GM12878 (cell line): ENCODE measurements around the gene ABCG1. TPM values are rescaled to one million over a fixed set of nuclear protein-coding genes. Genes with fewer than 3 reads are reported as not detected.
A peak's percentile ranks its signal among the peaks of the same experiment; 100 is the strongest.

ENCODE experiments used
- ATAC-seq: fragments of 200-7000 bp; cut with Tn5 transposase; 3 replicates; pipeline ENCODE4 v1.9.1; 2020; ENCODE audit warnings: mild to moderate bottlenecking, moderate library complexity
- BruUV-seq: library from RNA; stranded (reverse); fragments of 400-500 nt; replicated peaks from 2 replicates; lab custom pipeline; 2021; lab: Mats Ljungman, UMichigan
- CTCF ChIA-PET: fragments of 300-600 bp; sonication (Branson Sonifier 250); formaldehyde crosslinking; extraction: SDS; loops from one replicate; lab custom pipeline; 2021; ENCODE audit warnings: inconsistent platforms; lab: Yijun Ruan, JAX
- POLR2A ChIA-PET: fragments of 350-600 bp; formaldehyde crosslinking; extraction: SDS; loops from one replicate; lab custom pipeline; 2021; ENCODE audit warnings: inconsistent platforms; lab: Charles Lee
- RAD21 ChIA-PET: fragments of 300-600 bp; sonication (Branson Sonifier 250); formaldehyde crosslinking; loops from one replicate; lab custom pipeline; 2023; ENCODE audit warnings: antibody characterized with exemption; ENCODE audit not compliant: unreplicated experiment; lab: Charles Lee
- SMC1A ChIA-PET: fragments of 300-600 bp; sonication (Branson Sonifier 250); formaldehyde crosslinking; loops from one replicate; lab custom pipeline; 2023; ENCODE audit not compliant: unreplicated experiment, uncharacterized antibody; lab: Charles Lee
- DNase-seq: peaks from one replicate; pipeline ENCODE4 v3.0.0-alpha.2; 2011; ENCODE audit warnings: low read depth, low spot score
- FAIRE-seq: peaks from 3 replicates; lab custom pipeline; 2011; peaks lifted over from hg19 to GRCh38; lab: Jason Lieb, UNC
- H2AFZ ChIP-seq: 2 replicates; pipeline ENCODE4 v1.6.0; 2011; ENCODE audit warnings: low read depth, low read length, control low read depth; ENCODE audit not compliant: control insufficient read depth
- H3K27ac ChIP-seq: 2 replicates; pipeline ENCODE4 v1.5.1; 2011; ENCODE audit warnings: control low read depth; ENCODE audit not compliant: control insufficient read depth, insufficient read depth
- H3K27me3 ChIP-seq, 2 experiments: replicated peaks in 1 of 2; 2 replicates each; pipeline versions ENCODE4 v1.6.0 to v1.6.1; 2011; ENCODE audit warnings: low read length in 1 of 2; ENCODE audit not compliant: control insufficient read depth in 2 of 2, insufficient read depth in 2 of 2
- H3K36me3 ChIP-seq, 2 experiments: 2 replicates each; pipeline ENCODE4 v1.5.1; 2011; ENCODE audit warnings: low read length in 1 of 2; ENCODE audit not compliant: control insufficient read depth in 2 of 2, insufficient read depth in 2 of 2
- H3K4me1 ChIP-seq: 2 replicates; pipeline ENCODE4 v1.6.1; 2011; ENCODE audit warnings: mild to moderate bottlenecking, low read length, moderate library complexity, mixed read lengths; ENCODE audit not compliant: control insufficient read depth, insufficient read depth
- H3K4me2 ChIP-seq: 2 replicates; pipeline ENCODE4 v1.6.0; 2011; ENCODE audit warnings: control low read depth; ENCODE audit not compliant: control insufficient read depth, insufficient read depth
- H3K4me3 ChIP-seq: fragments of 200-600 bp; sonication (generic); 2 replicates; pipeline ENCODE4 v1.5.1; 2016
- H3K79me2 ChIP-seq: 2 replicates; pipeline ENCODE4 v1.6.0; 2011; ENCODE audit warnings: low read length; ENCODE audit not compliant: control insufficient read depth, insufficient read depth
- H3K9ac ChIP-seq: 2 replicates; pipeline ENCODE4 v1.8.0; 2011; ENCODE audit warnings: low read length, control low read depth, mixed read lengths; ENCODE audit not compliant: control insufficient read depth, insufficient read depth
- H3K9me3 ChIP-seq: replicated peaks from 3 replicates; pipeline ENCODE4 v1.5.1; 2011; ENCODE audit warnings: mild to moderate bottlenecking, low read length; ENCODE audit not compliant: control insufficient read depth, insufficient read depth
- H4K20me1 ChIP-seq: 2 replicates; pipeline ENCODE4 v1.6.0; 2011; ENCODE audit not compliant: control insufficient read depth, insufficient read depth
- KDM1A ChIP-seq: fragments of 200-600 bp; sonication (generic); IDR thresholded peaks from 2 replicates; pipeline ENCODE4 v1.6.1; 2016; ENCODE audit warnings: borderline replicate concordance
- MAX ChIP-seq: IDR thresholded peaks from 2 replicates; pipeline ENCODE4 v1.6.1; 2012; ENCODE audit warnings: low read depth, low read length, improper control_type of control experiment
- MTA3 ChIP-seq: IDR thresholded peaks from 2 replicates; pipeline ENCODE4 v1.6.1; 2012; ENCODE audit warnings: low read length, inconsistent platforms, borderline replicate concordance
- REST ChIP-seq: IDR thresholded peaks from 2 replicates; pipeline ENCODE4 v1.6.1; 2012; ENCODE audit warnings: mild to moderate bottlenecking, low read depth, low read length
- SREBF1 ChIP-seq: IDR thresholded peaks from 2 replicates; pipeline ENCODE4 v1.6.1; 2012; ENCODE audit warnings: mild to moderate bottlenecking, low read length
- YBX1 ChIP-seq: fragments of 450-650 bp; IDR thresholded peaks from 2 replicates; pipeline ENCODE4 v1.6.1; 2016; ENCODE audit warnings: antibody characterized with exemption
- WGBS: methylation state at CpG from one replicate; pipeline ENCODE4 v1.1.6; 2016; ENCODE audit warnings: low lambda C conversion rate; ENCODE audit not compliant: insufficient replicate concordance, insufficient coverage; ENCODE audit errors: missing lambda C conversion rate; 5-methylcytosine and 5-hydroxymethylcytosine counted together
- in situ Hi-C: fragments of 300-500 bp; cut with MboI; formaldehyde crosslinking; loops from 9 replicates; pipeline ENCODE4 v1.14.3; 2018; ENCODE audit warnings: mixed read lengths
- intact Hi-C: fragments of 100-400 bp; cut with micrococcal nuclease; formaldehyde crosslinking; loops from one replicate; pipeline ENCODE4 v1.14.2; 2022; ENCODE audit not compliant: unreplicated experiment
- polyA plus RNA-seq, 11 experiments: library from polyadenylated mRNA; depleted of rRNA in 4 of 11; unstranded in 6 of 11; stranded (reverse) in 5 of 11; fragments of >200 nt; fragmentation: Nextera tagmentation in 4 of 11; fragmentation: Illumina TruSeq in 1 of 11; extraction: Ambion mirVana in 4 of 11; extraction: Trizol in 1 of 11; gene quantifications; 1 replicate in 1 of 11; 2 replicates in 10 of 11; pipeline versions ENCODE4 v1.2.1 to v1.2.3, GENCODE V29; 2011 to 2016; ENCODE audit warnings: inconsistent platforms in 2 of 11, missing spikeins in 2 of 11, low read depth in 1 of 11
- total RNA-seq, 4 experiments: library from RNA; depleted of rRNA in 3 of 4; stranded (reverse); fragments of >200 nt in 3 of 4; fragmentation: Illumina TruSeq in 1 of 4; extraction: Trizol in 1 of 4; gene quantifications; 2 replicates each; pipeline versions ENCODE4 v1.2.1 to v1.2.3, GENCODE V29; 2013 to 2021

The ABCG1 gene
- total and polyA plus RNA-seq, 10 of the 15 experiments (the other 5 are each of a cell fraction or from before 2014, with no cell fraction given) = 0.59 to 19.3 (median 5.7) TPM

- no peak for TF ChIP-seq MTA3
- TF ChIP-seq KDM1A = no peak
- no peak for TF ChIP-seq MAX
These were observed 44.7 kb downstream of the ABCG1 start (continued) for GRCh38 chr21:42263591-42264131.

GRCh38 chr21:42264245-42265195 is 45.6 kb downstream of the ABCG1 start:
- no peaks in the 10 kb centered on the region for H3K4me1 ChIP-seq
- FAIRE-seq (no peak), ATAC-seq (no peak), DNase-seq (no peak)
- H4K20me1 ChIP-seq = no peaks in the 10 kb centered on the region
- no peak for TF ChIP-seq YBX1
- TF ChIP-seq SREBF1 = no peak
- TF ChIP-seq REST = peak; percentile 36; the same call in 1 of the 2 replicates
- H3K27ac ChIP-seq = no peak overlapping the region
- H3K4me2 ChIP-seq = no peak overlapping the region
- no peak overlapping the region for H3K9ac ChIP-seq
- ChIA-PET SMC1A (no interaction called here), POLR2A (no interaction called here), CTCF (interaction anchor here (0.6 to 1.8 kb wide), 2 partner anchors 12 to 110 kb away, joined by 3 to 5 read pairs; no protein-coding TSS in a partner anchor), RAD21 (no interaction called here)
- H3K79me2 ChIP-seq = no peaks in the 10 kb centered on the region
- H2AFZ ChIP-seq = no peak overlapping the region
- no peaks in the 10 kb centered on the region for H3K9me3 ChIP-seq
- in situ Hi-C loops = no loop called here
- H3K36me3 ChIP-seq = no peaks in the 10 kb centered on the region; a peak in 1 of 4 replicates
- no peak overlapping the region for H3K4me3 ChIP-seq
- H3K27me3 ChIP-seq = no peaks in the 10 kb centered on the region; a peak in 1 of 4 replicates
- WGBS = 39% methylated on average over 13 of the region's 13 CpGs
- intact Hi-C loops = no loop called here
- no TSS peak for BruUV-seq
